Tibial artery (tissue), 4 donors: ENCODE measurements around the gene MEI1.

ENCODE experiments used
- DNase-seq, 2 donors: peaks; one replicate each; pipeline ENCODE4 v3.0.0-alpha.2; 2019
- H3K27ac ChIP-seq, 2 donors: fragments of 200-600 bp; sonication (generic) in 1 of 2; 1 replicate in 1 of 2; 2 replicates in 1 of 2; pipeline ENCODE4 v1.5.1; 2018 to 2019; ENCODE audit warnings: mild to moderate bottlenecking in 1 of 2
- H3K27me3 ChIP-seq, 2 donors: fragments of 200-600 bp; sonication (generic) in 1 of 2; one replicate each; pipeline versions ENCODE4 v1.5.1 to v1.6.0; 2016 to 2019
- H3K36me3 ChIP-seq, 3 donors: fragments of 200-600 bp; sonication (generic) in 2 of 3; one replicate each; pipeline ENCODE4 v1.5.1; 2016 to 2019; ENCODE audit warnings: mild to moderate bottlenecking in 2 of 3
- H3K4me1 ChIP-seq, 4 donors: fragments of 200-600 bp; sonication (generic) in 2 of 4; 1 replicate in 3 of 4; 2 replicates in 1 of 4; pipeline ENCODE4 v1.5.1; 2016 to 2019
- H3K4me3 ChIP-seq, 2 donors: fragments of 200-600 bp; sonication (generic) in 1 of 2; 1 replicate in 1 of 2; 2 replicates in 1 of 2; pipeline ENCODE4 v1.5.1; 2018 to 2019; ENCODE audit warnings: mild to moderate bottlenecking in 2 of 2
- H3K9me3 ChIP-seq, 3 donors: fragments of 200-600 bp; sonication (generic) in 1 of 3; one replicate each; pipeline ENCODE4 v1.5.1; 2016 to 2019
- intact Hi-C: fragments of 100-400 bp; cut with DNase I; formaldehyde crosslinking; loops from one replicate; pipeline ENCODE4 v1.15.0; 2023; ENCODE audit warnings: low total_unique reads
- TF ChIP-seq, protein P1 (sequence below), 2 experiments: fragments of 200-600 bp in 1 of 2; fragments of 450-650 bp in 1 of 2; IDR thresholded peaks; one replicate each; pipeline ENCODE4 v1.5.1; 2017 to 2019; ENCODE audit warnings: antibody characterized with exemption in 2 of 2, mild to moderate bottlenecking in 1 of 2, moderate library complexity in 1 of 2

The MEI1 gene

DNA sequence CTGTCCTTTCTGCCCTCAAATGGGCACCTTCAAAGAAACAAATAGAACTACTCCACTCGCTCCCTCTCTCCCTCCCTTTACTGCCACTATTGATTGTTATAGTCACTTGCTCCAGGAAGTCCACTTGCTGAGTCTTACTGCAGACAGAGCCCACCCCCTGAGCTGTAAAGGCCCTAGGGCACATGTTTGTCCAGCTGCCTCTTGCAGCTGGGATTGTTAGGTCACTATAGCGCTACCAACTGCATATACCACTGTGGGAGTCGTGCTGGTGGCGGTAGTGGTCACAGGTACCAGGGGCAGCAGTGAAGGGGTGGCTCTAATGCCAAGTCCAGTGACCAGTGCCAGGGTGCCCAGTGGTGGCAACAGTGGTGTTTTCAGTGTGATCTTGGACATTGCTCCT, 129.2 kb downstream of the MEI1 start:
- Histone ChIP-seq H3K4me1 (peaks cover 0 to 26% (median 6%) of the 10 kb centered on the region in 4 donors), H3K4me3 (no peak overlapping the region), H3K9me3 (no peaks in the 10 kb centered on the region), H3K27me3 (no peaks in the 10 kb centered on the region), H3K27ac (no peak overlapping the region), H3K36me3 (peaks cover 0 to 13% (median 0%) of the 10 kb centered on the region in 3 donors)
- TF ChIP-seq, protein P1, sequence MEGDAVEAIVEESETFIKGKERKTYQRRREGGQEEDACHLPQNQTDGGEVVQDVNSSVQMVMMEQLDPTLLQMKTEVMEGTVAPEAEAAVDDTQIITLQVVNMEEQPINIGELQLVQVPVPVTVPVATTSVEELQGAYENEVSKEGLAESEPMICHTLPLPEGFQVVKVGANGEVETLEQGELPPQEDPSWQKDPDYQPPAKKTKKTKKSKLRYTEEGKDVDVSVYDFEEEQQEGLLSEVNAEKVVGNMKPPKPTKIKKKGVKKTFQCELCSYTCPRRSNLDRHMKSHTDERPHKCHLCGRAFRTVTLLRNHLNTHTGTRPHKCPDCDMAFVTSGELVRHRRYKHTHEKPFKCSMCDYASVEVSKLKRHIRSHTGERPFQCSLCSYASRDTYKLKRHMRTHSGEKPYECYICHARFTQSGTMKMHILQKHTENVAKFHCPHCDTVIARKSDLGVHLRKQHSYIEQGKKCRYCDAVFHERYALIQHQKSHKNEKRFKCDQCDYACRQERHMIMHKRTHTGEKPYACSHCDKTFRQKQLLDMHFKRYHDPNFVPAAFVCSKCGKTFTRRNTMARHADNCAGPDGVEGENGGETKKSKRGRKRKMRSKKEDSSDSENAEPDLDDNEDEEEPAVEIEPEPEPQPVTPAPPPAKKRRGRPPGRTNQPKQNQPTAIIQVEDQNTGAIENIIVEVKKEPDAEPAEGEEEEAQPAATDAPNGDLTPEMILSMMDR (IDR thresholded peaks at IDR 0.05), result no peak
- intact Hi-C loops, result loop anchor here (5.0 kb wide), 1 partner anchor 119 kb away; the partner anchor contains the start of gene CENPM
- no peak for DNase-seq

DNA sequence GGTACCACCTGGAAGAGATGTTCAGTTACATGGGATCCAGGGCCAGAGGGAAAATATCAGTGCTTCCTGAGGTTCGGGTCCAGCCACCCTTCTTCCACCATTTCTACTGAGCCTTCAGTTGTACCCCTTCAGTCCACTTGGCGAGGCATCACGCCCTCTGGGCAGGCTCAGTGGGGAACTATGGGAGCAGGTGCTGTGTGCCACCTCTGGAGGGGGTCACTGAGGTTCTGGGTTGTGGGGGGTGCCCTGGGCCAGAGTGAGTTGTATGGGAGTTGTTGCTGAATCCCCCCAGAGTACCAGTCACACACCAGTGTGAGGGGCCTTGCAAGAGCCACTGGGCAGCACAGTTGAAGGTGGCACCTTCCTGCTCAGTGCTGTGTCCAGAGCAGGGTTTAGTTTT, 130.9 kb downstream of the MEI1 start:
- DNase-seq, result no peak
- no peak overlapping the region for H3K27ac ChIP-seq
- H3K27me3 ChIP-seq, result no peaks in the 10 kb centered on the region
- H3K4me3 ChIP-seq, result no peak overlapping the region
- intact Hi-C loops, result loop anchor here (10.0 kb wide), 1 partner anchor 245 kb away; the partner anchor contains the start of genes NAGA, PHETA2 and SMDT1
- peaks cover 0 to 36% (median 12%) of the 10 kb centered on the region in 4 donors for H3K4me1 ChIP-seq
- H3K9me3 ChIP-seq, result no peaks in the 10 kb centered on the region
- TF ChIP-seq, protein P1 (IDR thresholded peaks at IDR 0.05), result no peak
- H3K36me3 ChIP-seq, result peaks cover 0 to 13% (median 0%) of the 10 kb centered on the region in 3 donors

DNA sequence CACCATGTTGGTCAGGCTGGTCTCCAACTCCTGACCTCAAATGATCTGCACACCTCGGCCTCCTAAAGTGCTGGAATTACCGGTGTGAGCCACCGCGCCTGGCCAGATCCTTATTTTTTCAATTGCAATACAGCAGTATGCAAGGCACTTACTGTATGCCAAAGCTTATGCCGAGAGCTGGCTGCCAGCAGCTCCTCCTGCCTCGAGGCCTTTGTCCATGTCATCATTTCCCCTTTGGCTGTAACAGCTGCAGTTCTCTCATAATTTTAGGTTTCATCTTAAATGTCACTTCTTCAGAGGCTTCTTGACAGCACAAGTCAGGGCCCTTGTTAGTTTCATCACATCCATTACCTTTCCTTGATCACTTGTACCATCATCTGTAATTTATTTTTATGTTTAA, 132.1 kb downstream of the MEI1 start:
- Histone ChIP-seq H3K9me3 (no peaks in the 10 kb centered on the region), H3K36me3 (peaks cover 0 to 6% (median 0%) of the 10 kb centered on the region in 3 donors), H3K4me3 (no peak overlapping the region), H3K4me1 (peaks cover 0 to 24% (median 10%) of the 10 kb centered on the region in 4 donors), H3K27ac (no peak overlapping the region), H3K27me3 (no peaks in the 10 kb centered on the region)
- TF ChIP-seq, protein P1 (IDR thresholded peaks at IDR 0.05), result no peak
- DNase-seq, result peak in 1 of 2 donors; percentile 26
- intact Hi-C loops, result loop anchor here (10.0 kb wide), 1 partner anchor 243 kb away; the partner anchor contains the start of genes NAGA, PHETA2 and SMDT1

DNA sequence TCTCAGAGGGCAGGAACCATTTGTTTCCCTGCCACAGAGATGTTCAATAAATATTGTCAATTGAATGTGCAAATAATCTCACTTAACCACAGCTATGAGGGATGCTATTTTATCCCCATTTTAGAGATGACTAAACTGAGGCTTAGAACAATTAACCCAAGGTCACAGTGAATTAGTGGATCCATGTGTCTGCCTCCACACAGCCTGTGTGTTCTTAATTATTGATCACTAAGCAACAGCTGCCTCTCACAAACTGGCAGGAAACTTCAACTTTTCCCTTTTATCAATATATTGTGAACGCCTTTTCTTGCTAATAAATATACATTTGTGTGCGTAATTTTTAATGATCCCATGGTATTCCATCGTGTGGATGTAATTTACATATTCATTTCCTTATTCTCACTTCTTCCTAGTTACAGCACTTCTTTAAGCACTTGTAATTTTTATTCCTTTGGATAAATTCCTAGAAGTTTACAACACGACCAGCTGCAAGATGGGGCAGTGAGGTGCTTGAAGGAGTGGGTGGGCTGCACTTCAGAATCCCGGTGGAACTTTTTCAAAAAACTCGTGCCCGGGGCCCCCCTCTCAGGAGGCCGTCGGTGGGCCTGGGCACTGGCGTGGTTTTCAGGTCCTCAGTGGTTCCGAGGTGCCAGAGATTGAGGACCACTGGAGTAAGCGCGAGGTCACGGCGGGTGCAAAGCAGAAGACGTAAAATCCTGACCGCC, 132.7 kb downstream of the MEI1 start:
- H3K27me3 ChIP-seq, result no peaks in the 10 kb centered on the region
- peaks cover 0 to 18% (median 8%) of the 10 kb centered on the region in 4 donors for H3K4me1 ChIP-seq
- intact Hi-C loops, result loop anchor here (10.0 kb wide), 1 partner anchor 243 kb away; the partner anchor contains the start of genes NAGA, PHETA2 and SMDT1
- peak overlapping the region; percentile 78 to 87 for H3K27ac ChIP-seq
- peaks cover 0 to 8% (median 0%) of the 10 kb centered on the region in 3 donors for H3K36me3 ChIP-seq
- peak overlapping the region; percentile 61 to 91 for H3K4me3 ChIP-seq
- no peaks in the 10 kb centered on the region for H3K9me3 ChIP-seq
- no peak for DNase-seq
- TF ChIP-seq, protein P1 (IDR thresholded peaks at IDR 0.05), result no peak

DNA sequence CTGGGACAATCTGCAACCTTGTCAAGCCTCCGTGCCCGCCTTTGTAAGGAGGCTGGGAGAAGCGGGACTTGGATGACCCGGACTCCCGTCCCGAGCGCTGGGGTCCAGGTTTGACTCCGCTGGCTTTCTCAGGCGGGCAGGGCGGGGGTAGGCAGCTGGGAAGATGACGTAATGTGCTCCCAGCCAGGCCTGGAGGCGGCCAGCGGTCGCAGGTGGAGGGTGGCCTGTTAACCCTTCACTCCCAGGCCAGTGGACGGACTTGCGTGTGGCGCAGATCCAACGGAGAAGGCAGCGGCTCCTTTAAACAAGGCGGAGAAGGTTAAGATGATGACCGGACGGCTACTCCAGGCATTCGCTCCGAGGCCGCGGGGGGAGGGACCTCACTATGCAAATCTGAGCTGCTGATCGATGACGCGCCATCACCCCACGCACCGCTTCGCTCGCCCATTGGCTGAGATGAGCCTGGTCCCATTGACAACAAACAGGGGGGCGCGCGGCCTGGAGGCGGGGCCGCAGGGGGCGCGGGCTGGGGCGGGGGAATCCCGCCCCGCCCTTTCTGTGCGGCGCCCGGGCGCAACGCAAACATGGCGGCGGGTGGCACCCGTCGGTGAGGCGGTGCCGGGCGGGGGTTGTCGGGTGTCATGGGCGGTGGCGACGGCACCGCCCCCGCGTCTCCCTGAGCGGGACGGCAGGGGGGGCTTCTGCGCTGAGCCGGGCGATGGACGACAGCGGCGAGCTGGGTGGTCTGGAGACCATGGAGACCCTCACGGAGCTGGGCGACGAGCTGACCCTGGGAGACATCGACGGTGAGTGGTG, 133.5 kb downstream of the MEI1 start, which contains the start of gene SREBF2:
SREBF2 (plus strand) TSS at position 553 of the 816 bp plus-strand sequence; CDS start at position 719, 166 bp downstream.
- TF ChIP-seq, protein P1 (IDR thresholded peaks at IDR 0.05), result peak in 1 of 2 experiments; percentile 11
- peak within 1 kb of the TSS; percentile 61 to 91 for H3K4me3 ChIP-seq
- peaks cover 0 to 8% (median 0%) of the 10 kb centered on the region in 3 donors for H3K36me3 ChIP-seq
- H3K4me1 ChIP-seq, result peaks cover 0 to 18% (median 8%) of the 10 kb centered on the region in 4 donors
- DNase-seq, result peak; percentile 100
- peak within 1 kb of the TSS; percentile 78 to 87 for H3K27ac ChIP-seq
- intact Hi-C loops, result loop anchor here (10.0 kb wide), 1 partner anchor 242 kb away; the partner anchor contains the start of genes NAGA, PHETA2 and SMDT1
- H3K9me3 ChIP-seq, result no peaks in the 10 kb centered on the region
- no peaks in the 10 kb centered on the region for H3K27me3 ChIP-seq
